ENCODE results near the gene SLC10A7.

DNA sequence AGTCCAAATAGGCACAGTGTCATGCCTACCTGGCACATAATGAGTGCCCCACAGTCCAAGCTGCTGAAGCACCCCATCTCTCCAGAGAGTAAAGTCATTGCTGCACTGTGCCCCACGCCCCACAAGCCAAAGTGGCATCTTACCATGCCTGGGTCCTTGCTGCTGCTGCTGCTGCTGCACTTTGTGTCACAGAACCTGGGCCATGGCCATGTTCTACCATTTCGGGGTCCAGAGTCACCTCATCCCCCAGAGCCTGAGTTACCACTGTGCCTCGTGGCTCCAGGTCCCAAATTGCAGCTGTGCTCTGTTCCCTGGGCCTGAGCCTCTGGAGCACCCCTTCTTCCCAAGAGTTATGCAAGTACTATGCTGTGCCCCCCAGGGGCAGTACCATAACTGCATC, 40.5 kb downstream of the SLC10A7 start:
- TF ChIP-seq, protein P1, sequence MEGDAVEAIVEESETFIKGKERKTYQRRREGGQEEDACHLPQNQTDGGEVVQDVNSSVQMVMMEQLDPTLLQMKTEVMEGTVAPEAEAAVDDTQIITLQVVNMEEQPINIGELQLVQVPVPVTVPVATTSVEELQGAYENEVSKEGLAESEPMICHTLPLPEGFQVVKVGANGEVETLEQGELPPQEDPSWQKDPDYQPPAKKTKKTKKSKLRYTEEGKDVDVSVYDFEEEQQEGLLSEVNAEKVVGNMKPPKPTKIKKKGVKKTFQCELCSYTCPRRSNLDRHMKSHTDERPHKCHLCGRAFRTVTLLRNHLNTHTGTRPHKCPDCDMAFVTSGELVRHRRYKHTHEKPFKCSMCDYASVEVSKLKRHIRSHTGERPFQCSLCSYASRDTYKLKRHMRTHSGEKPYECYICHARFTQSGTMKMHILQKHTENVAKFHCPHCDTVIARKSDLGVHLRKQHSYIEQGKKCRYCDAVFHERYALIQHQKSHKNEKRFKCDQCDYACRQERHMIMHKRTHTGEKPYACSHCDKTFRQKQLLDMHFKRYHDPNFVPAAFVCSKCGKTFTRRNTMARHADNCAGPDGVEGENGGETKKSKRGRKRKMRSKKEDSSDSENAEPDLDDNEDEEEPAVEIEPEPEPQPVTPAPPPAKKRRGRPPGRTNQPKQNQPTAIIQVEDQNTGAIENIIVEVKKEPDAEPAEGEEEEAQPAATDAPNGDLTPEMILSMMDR (IDR thresholded peaks at IDR 0.05) = no peak
- no peak for TF ChIP-seq POLR2A (IDR thresholded peaks at IDR 0.05)
- no peak for TF ChIP-seq EP300 (IDR thresholded peaks at IDR 0.05)

Data from ovary (tissue), 3 donors.